WERI-Rb-1 (cell line): Measurements from ENCODE around the gene EYA2.

Experiments used
- DNase-seq: peaks from one replicate; pipeline ENCODE4 v3.0.0-alpha.2; 2020
- H3K27ac ChIP-seq: fragments of 250-450 bp; sonication (Bioruptor Pico); 2 replicates; pipeline ENCODE4 v1.5.1; 2020; ENCODE audit warnings: mild to moderate bottlenecking, moderate library complexity
- H3K27me3 ChIP-seq: fragments of 250-450 bp; sonication (Bioruptor Pico); 2 replicates; pipeline ENCODE4 v1.5.1; 2021; ENCODE audit warnings: mild to moderate bottlenecking, low read depth, moderate library complexity; ENCODE audit not compliant: insufficient read depth, severe bottlenecking
- H3K36me3 ChIP-seq: fragments of 250-450 bp; sonication (Bioruptor Pico); 2 replicates; pipeline ENCODE4 v1.5.1; 2020; ENCODE audit warnings: mild to moderate bottlenecking, moderate library complexity
- H3K4me3 ChIP-seq: 2 replicates; pipeline ENCODE4 v1.5.1; 2011; ENCODE audit warnings: low read depth, mild to moderate bottlenecking, control low read depth, low read length
- H3K9me3 ChIP-seq: fragments of 250-450 bp; sonication (Bioruptor Pico); 2 replicates; pipeline ENCODE4 v1.5.1; 2021; ENCODE audit warnings: mild to moderate bottlenecking, moderate library complexity; ENCODE audit not compliant: severe bottlenecking
- CTCF ChIP-seq: IDR thresholded peaks from 2 replicates; pipeline ENCODE4 v1.5.1; 2011; ENCODE audit warnings: low read depth, mild to moderate bottlenecking, control low read depth, inconsistent platforms, low read length

Gene EYA2

GRCh38 chr20:46939031-46939965, 44.7 kb downstream of the EYA2 start:
- DNase-seq = peak; percentile 26

GRCh38 chr20:46940616-46941015, 46.0 kb downstream of the EYA2 start:
- Histone ChIP-seq H3K27me3 (no peaks in the 10 kb centered on the region), H3K27ac (no peak overlapping the region), H3K4me3 (no peak overlapping the region), H3K9me3 (no peaks in the 10 kb centered on the region), H3K36me3 (peaks cover 18% of the 10 kb centered on the region)
- TF ChIP-seq CTCF = no peak
- no peak for DNase-seq

More at GRCh38 chr20:46939031-46939965, 44.7 kb downstream of the EYA2 start:
- peak; percentile 28 for TF ChIP-seq CTCF
- Histone ChIP-seq H3K36me3 (peaks cover 17% of the 10 kb centered on the region), H3K27ac (no peak overlapping the region), H3K9me3 (no peaks in the 10 kb centered on the region), H3K4me3 (no peak overlapping the region), H3K27me3 (no peaks in the 10 kb centered on the region)

GRCh38 chr20:46941404-46941803, 46.8 kb downstream of the EYA2 start:
- H3K4me3 ChIP-seq = no peak overlapping the region
- DNase-seq = no peak
- H3K36me3 ChIP-seq = peaks cover 25% of the 10 kb centered on the region
- no peak for TF ChIP-seq CTCF
- H3K27ac ChIP-seq = no peak overlapping the region
- no peaks in the 10 kb centered on the region for H3K27me3 ChIP-seq
- H3K9me3 ChIP-seq = no peaks in the 10 kb centered on the region

GRCh38 chr20:46943861-46944591, 49.4 kb downstream of the EYA2 start:
- Histone ChIP-seq H3K27ac (no peak overlapping the region), H3K9me3 (no peaks in the 10 kb centered on the region), H3K36me3 (peaks cover 33% of the 10 kb centered on the region), H3K27me3 (no peaks in the 10 kb centered on the region), H3K4me3 (no peak overlapping the region)
- no peak for DNase-seq
- no peak for TF ChIP-seq CTCF

GRCh38 chr20:46945465-46945864, 50.8 kb downstream of the EYA2 start:
- DNase-seq = no peak
- Histone ChIP-seq H3K36me3 (peaks cover 37% of the 10 kb centered on the region), H3K27me3 (no peaks in the 10 kb centered on the region), H3K4me3 (no peak overlapping the region), H3K9me3 (peaks cover 2% of the 10 kb centered on the region), H3K27ac (no peak overlapping the region)
- no peak for TF ChIP-seq CTCF
